ENCODE data around the gene SLC49A3. TPM values are rescaled to one million over a fixed set of nuclear protein-coding genes. Genes with fewer than 3 reads are reported as not detected.

SLC49A3 gene
- total and polyA plus RNA-seq, 2 of the 4 experiments (the other 2 are of a cell fraction), result under 0.01 to 0.32 TPM

DNA sequence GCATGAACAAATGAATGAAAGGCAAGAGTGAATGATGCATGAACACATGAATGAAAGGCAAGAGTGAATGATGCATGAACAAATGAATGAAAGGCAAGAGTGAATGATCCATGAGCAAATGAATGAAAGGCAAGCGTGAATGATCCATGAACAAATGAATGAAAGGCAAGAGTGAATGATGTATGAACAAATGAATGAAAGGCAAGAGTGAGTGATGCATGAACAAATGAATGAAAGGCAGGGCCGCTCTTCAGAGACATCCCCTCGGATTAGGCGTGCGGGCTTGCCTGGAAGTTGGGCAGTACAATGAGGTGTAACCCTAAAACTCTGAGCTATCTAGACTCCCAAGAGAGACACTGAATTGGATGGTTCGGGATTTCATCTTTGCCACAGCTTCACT, 20.4 kb upstream of the SLC49A3 start:
- Histone ChIP-seq H3K23ac (ENCODE audit: low read depth, low read length) (no peak overlapping the region), H3K36me3 (ENCODE audit: control insufficient read depth, insufficient read depth, low read length) (peaks cover 12% of the 10 kb centered on the region), H3K9me3 (ENCODE audit: control insufficient read depth, insufficient read depth, low read length) (no peaks in the 10 kb centered on the region), H3K79me1 (ENCODE audit: low read depth in 1 of 2, low read length in 2 of 2) (peaks cover 15 to 44% of the 10 kb centered on the region in 2 experiments; a peak in 3 of 4 replicates), H2BK5ac (ENCODE audit: low read depth, low read length, poor library complexity, severe bottlenecking) (no peak overlapping the region), H4K20me1 (ENCODE audit: insufficient read depth, low read length) (peaks cover 58% of the 10 kb centered on the region), H2AK9ac (replicated peaks; ENCODE audit: low read depth, low read length, poor library complexity) (no peak overlapping the region), H3K4me3 (ENCODE audit: insufficient read depth, low read depth, low read length) (no peak overlapping the region), H3K18ac (ENCODE audit: low read depth, low read length) (no peak overlapping the region), H3K9ac (ENCODE audit: low read depth, low read length) (no peak overlapping the region), H3K4me2 (ENCODE audit: low read depth, low read length) (no peak overlapping the region), H2BK20ac (ENCODE audit: low read depth, low read length) (no peak overlapping the region), H2BK15ac (ENCODE audit: low read depth, low read length) (no peak overlapping the region), H4K8ac (ENCODE audit: low read depth in 2 of 2, low read length in 2 of 2) (no peak overlapping the region), H3K4ac (ENCODE audit: low read depth, low read length) (no peak overlapping the region), H3K9me1 (ENCODE audit: insufficient read depth, low read length) (peaks cover 14% of the 10 kb centered on the region), H2AFZ (replicated peaks; ENCODE audit: low read length, poor library complexity) (no peak overlapping the region), H4K91ac (ENCODE audit: insufficient read depth, low read depth, low read length) (no peak overlapping the region), H2BK120ac (ENCODE audit: low read depth, low read length) (no peak overlapping the region), H3K14ac (replicated peaks; ENCODE audit: low read depth, low read length) (no peak overlapping the region), H3K56ac (ENCODE audit: extremely low read depth, insufficient read depth, low read length) (no peak overlapping the region), H2AK5ac (ENCODE audit: low read depth, low read length) (no peak overlapping the region), H3K27ac (ENCODE audit: insufficient read depth, low read length) (no peak overlapping the region), H3K27me3 (ENCODE audit: control insufficient read depth, insufficient read depth, low read length) (no peaks in the 10 kb centered on the region), H3K4me1 (ENCODE audit: control insufficient read depth, insufficient read depth, low read length) (peaks cover 14% of the 10 kb centered on the region; the same call in 1 of the 2 replicates), H4K5ac (ENCODE audit: low read depth, low read length) (no peak overlapping the region)
- no peak for ATAC-seq (ENCODE audit: low read depth)
- TF ChIP-seq CHD1 (IDR thresholded peaks at IDR 0.05; ENCODE audit: low read depth, low read length), result no peak
- TF ChIP-seq, protein P1, sequence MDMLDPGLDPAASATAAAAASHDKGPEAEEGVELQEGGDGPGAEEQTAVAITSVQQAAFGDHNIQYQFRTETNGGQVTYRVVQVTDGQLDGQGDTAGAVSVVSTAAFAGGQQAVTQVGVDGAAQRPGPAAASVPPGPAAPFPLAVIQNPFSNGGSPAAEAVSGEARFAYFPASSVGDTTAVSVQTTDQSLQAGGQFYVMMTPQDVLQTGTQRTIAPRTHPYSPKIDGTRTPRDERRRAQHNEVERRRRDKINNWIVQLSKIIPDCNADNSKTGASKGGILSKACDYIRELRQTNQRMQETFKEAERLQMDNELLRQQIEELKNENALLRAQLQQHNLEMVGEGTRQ (IDR thresholded peaks at IDR 0.05; ENCODE audit: low read depth, low read length), result no peak
- no peak for TF ChIP-seq NFE2L2 (IDR thresholded peaks at IDR 0.05; ENCODE audit: low read depth, low read length)
- TF ChIP-seq MAZ (IDR thresholded peaks at IDR 0.05; ENCODE audit: borderline replicate concordance, low read depth, low read length), result no peak
- TF ChIP-seq FOS (IDR thresholded peaks at IDR 0.05; ENCODE audit: low read depth, low read length), result no peak
- TF ChIP-seq SMC3 (IDR thresholded peaks at IDR 0.05; ENCODE audit: low read depth, low read length), result no peak
- no peak for TF ChIP-seq RCOR1 (IDR thresholded peaks at IDR 0.05; ENCODE audit: insufficient replicate concordance, low read length)
- no peak for TF ChIP-seq RFX5 (IDR thresholded peaks at IDR 0.05; ENCODE audit: low read depth, low read length)
- no peak for TF ChIP-seq CTCF (conservative IDR thresholded peaks at IDR 0.05; ENCODE audit: low read depth, low read length)
- TF ChIP-seq, protein P2, sequence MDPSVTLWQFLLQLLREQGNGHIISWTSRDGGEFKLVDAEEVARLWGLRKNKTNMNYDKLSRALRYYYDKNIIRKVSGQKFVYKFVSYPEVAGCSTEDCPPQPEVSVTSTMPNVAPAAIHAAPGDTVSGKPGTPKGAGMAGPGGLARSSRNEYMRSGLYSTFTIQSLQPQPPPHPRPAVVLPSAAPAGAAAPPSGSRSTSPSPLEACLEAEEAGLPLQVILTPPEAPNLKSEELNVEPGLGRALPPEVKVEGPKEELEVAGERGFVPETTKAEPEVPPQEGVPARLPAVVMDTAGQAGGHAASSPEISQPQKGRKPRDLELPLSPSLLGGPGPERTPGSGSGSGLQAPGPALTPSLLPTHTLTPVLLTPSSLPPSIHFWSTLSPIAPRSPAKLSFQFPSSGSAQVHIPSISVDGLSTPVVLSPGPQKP (IDR thresholded peaks at IDR 0.05; ENCODE audit: borderline replicate concordance, low read depth, low read length), result no peak
- no peak for TF ChIP-seq POLR2A (IDR thresholded peaks at IDR 0.05; ENCODE audit: low read depth, low read length)
- no peak for TF ChIP-seq RAD21 (IDR thresholded peaks at IDR 0.05; ENCODE audit: low read length)
- no peak for TF ChIP-seq CEBPB (IDR thresholded peaks at IDR 0.05; ENCODE audit: low read depth, low read length)
- 100% methylated on average over 2 of the region's 6 CpGs; no CpG with 5 or more reads in 1 of the 2 experiments for WGBS, 2 experiments (ENCODE audit: extremely low coverage in 2 of 2, insufficient read length in 1 of 2)
- intact Hi-C loops (cut with micrococcal nuclease), result no loop called here
- in situ Hi-C loops (cut with MboI; ENCODE audit: low sequenced_read_pairs), result no loop called here
- dilution Hi-C loops (cut with HindIII; ENCODE audit: low sequenced_read_pairs, unreplicated experiment), result no loop called here
- DNase-seq, result no peak
- BruUV-seq (replicated peaks), result no TSS peak
- ChIA-PET CTCF (interaction anchor here (1.1 kb wide), 1 partner anchor 28 kb away, joined by 3 read pairs; no protein-coding TSS in a partner anchor), POLR2A (ENCODE audit: unreplicated experiment) (interaction anchor here (0.5 kb wide), 1 partner anchor 268 kb away, joined by 5 read pairs; no protein-coding TSS in a partner anchor)
